HG03060 (cell line): ENCODE data around the gene NFIB.

ENCODE experiments used
- ATAC-seq: cut with Tn5 transposase; IDR thresholded peaks from one replicate; pipeline ENCODE4 v1.9.1; 2021; ENCODE audit warnings: low read depth, moderate number of reproducible peaks; ENCODE audit not compliant: unreplicated experiment

NFIB gene

DNA sequence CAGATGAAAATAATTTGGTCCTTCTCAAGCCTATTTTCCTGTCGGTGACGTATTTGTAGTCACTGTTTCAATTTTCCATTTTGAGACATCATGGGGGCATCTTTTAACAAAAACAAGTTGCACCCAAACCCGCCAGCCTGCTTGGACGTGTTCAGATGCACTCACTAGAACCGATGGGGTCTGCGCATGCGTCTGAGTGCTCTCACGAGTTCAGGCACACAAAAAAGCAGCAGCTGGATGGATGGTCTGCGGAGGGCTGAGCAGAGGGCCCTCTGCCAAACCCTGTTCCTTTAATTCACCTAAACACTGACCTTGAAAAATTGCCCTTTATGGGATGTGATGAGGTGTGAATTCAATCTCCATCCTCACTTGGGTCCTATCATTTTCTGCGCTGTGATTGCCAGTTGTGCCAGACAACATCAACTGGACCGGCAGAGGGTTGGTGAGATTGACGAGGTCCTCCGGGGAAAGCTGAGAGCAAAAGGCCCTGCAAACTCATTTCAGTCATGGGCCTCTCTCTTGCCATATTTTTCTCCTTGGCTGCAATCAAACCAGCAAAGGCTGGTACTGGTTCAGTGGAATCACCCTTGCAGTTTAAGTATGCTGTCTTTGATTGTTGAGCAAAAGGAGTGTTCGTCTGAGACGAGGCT lies 251.9 kb downstream of the NFIB start:
- ATAC-seq: no peak

DNA sequence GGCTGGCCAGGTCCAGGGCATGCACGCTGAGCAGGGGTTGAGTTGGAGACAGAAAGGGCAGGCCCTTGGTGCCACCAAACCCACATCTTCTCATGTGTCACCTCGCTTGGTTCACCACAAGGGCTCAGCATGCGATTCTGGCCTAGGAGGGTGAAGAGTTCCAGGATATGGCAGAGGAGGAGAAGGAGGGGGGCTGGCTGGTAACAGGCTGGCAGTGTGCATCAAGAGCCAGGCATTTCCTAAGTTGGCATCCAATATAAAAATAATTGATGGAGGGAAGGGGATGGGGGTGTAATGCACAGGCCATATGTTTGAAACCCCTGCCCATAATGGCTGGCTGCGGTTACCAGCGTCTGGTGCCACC lies 255.6 kb downstream of the NFIB start:
- ATAC-seq: no peak

DNA sequence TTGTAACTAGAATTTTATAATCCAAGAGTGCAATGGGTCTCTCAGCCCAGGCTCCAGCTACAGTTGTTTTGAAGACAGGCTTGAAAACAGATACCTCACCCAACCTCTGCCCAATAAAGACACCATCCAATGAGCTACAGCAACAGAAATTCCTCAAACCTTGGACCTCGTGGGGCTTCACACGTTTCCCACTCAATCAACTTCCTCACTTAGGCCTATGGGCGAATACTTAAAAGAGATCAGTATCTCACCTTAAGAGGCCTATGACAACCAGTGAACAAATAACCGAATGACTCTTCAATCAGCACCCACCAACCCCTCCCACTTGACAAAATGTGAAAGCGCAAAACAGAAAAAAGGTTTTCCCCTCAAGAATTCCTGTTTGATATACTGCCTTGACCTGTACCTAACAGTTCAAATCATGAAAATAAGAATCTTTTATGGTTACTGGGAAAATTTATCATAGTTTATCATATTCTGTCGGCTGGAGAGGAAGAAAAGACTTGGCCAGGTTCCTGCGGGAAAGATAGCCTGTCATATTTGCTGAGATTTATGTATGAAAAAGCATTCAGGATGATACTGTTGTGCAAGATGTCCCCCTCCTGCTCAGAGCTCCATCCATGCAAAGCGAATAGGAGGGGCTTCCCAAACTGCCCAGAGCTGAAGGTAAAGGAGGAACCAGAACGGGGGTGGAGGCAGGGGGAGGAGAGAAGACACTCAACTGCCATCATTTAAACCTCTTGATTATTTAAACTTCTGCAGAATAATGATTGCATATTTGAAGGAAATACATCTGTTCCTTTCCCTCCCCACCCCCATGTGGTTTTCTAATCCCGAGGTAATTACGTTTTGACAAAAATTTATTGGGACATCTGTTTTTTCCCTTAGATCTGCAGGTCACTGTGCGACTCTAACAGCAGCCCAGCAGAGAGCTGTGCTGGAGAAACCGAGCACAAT lies 256.3 kb downstream of the NFIB start:
- ATAC-seq: no peak

DNA sequence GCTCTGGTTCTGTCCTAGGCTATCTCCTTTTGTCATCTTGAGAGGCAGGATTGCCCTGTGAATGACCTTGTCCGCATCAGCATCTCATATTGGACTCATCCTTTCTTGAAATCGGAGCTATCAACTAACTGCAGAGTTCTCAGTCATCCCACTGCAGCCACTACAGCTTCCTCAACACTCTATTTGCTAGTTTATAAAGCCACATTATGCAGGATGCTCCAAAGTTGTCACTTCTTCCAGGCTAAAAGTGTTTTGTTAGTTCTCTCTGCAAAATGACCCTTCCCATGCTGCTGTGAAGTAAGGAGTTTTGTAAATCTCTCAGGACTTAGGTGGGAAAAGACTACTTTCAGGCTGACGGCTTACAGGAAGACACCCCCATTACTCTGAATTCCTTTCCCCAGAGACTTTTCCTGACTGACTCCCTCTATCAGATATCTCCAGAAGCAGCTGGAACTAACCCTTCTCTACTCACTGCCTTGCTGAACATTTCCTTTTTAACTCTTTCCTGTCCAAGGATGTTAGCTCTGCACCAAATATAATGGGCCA lies 257.6 kb downstream of the NFIB start:
- ATAC-seq: no peak

DNA sequence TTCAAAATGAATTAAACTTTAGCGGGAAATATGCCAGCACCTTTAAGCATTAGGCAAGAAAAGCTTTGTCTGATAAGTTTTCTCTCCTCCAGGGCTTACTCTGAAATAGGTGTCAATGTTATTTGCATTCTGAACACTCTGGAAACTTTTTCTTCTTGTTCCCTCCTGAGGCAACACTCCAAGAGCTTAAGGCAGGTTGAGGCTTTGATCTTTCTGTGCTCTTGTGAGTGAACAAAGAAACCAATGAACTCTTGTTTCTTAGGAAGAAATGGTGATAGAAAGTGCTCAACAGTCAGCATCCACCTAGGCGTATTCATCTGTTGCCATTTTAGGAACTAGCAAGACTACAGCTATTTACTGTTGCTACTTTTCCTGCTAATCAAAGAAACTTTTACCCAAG lies 259.8 kb downstream of the NFIB start:
- ATAC-seq: no peak

DNA sequence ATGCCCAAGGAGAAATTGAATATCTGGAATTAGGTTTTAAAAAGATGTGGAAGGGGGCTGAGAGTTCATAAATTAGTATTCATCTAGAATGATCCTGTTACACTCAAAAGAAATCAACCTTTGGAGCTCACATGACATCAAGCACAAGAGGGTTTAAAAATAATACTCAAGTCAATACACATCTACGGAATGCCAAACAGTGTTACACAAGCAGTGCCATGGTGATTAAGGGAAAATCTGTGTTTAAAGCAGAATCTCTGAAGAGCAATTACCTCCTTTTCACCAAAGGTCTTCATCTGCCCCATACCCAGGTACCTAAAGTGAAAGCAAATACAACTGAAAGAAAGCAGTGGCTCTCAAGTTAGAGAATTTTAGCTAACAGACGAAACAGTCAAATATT lies 261.6 kb downstream of the NFIB start:
- no peak for ATAC-seq

DNA sequence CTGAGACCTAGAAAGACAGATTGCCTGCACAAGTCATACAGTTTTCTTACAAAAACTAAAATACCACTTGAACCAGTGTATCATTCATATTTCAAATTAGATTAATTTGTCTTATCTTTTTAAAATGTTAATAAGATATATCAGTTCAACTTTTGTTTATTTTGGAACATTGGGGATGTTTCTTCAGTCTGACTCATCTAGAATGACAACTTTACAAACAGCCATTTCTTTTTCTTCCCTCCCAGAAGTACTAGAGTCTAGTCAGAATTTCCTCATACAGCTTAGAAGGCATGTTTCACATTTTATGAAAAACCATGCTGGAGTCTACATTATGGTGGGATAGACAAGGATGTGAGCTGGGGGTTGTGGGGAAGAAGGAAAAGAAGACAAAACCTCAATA lies 262.5 kb downstream of the NFIB start:
- no peak for ATAC-seq

DNA sequence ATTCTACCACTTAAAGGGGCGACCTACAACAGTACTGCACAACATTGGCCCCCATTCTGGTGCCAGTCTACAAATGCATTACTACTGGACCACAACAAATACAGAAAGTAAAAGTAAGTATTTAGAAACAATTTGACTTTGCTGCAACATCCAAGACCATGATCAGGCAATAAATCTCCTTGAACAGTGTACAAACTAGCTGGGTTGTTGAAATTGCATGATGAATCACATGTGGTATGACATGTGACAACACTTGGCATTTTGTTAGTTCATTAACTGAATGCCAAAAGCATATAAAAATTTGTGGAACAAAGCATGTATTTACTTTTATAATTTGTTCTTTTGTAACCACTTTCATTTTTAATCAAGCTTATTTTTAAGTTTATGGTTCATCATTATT lies 270.5 kb downstream of the NFIB start:
- ATAC-seq: no peak

DNA sequence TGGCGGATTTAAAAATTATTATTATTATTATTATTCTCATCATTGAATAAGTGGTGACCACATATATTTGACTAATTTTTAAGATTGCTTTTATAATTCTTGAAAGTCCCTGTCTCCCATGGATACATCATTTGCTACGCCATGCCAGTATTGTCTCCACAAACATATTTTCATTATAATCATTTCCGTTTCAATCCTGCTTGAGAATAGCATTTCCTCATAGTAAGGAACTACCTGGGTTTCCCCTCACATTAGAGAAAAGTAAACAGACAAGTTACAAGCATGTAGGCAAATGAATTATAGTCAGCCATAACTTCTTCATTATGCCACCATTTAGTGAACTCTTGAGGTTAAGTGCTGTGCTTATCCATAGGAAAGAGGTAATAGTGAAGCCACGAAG lies 276.6 kb downstream of the NFIB start:
- ATAC-seq: no peak

DNA sequence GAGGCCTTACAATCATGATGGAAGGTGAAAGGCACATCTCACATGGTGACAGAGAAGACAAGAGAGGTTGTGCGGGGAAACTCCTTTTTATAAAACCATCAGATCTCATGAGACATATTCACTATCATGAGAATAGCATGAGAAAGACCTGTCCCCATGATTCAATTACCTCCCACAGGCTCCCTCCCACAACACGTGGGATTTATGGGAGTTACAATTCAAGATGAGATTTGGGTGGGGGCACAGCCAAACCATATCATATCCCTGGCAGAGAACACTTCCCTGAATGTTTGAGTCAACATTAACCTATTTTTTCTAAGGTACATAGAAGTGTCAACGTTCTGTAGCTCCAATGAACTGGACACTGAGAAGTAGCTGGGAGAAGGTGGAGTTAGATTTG lies 280.9 kb downstream of the NFIB start:
- no peak for ATAC-seq
